ENCODE results near the gene ACBD6. TPM values are rescaled to one million over a fixed set of nuclear protein-coding genes. Genes with fewer than 3 reads are reported as not detected.

Gene ACBD6
- total RNA-seq, 1 donor from 2014 or later, result 57.5 TPM

GRCh38 chr1:180402551-180402950 lies 99.8 kb downstream of the ACBD6 start:
- no peak overlapping the region for H3K27ac Mint-ChIP-seq (ENCODE audit: unreplicated experiment)
- no peaks in the 10 kb centered on the region for H3K27me3 Mint-ChIP-seq (ENCODE audit: unreplicated experiment)

GRCh38 chr1:180402001-180402400 lies 100.4 kb downstream of the ACBD6 start:
- Mint-ChIP-seq H3K4me3 (ENCODE audit: unreplicated experiment) (no peak overlapping the region), H3K4me1 (ENCODE audit: unreplicated experiment) (no peaks in the 10 kb centered on the region), H3K9me3 (ENCODE audit: unreplicated experiment) (no peaks in the 10 kb centered on the region), H3K27ac (ENCODE audit: unreplicated experiment) (no peak overlapping the region), H3K27me3 (ENCODE audit: unreplicated experiment) (no peaks in the 10 kb centered on the region), H3K36me3 (ENCODE audit: unreplicated experiment) (peaks cover 11% of the 10 kb centered on the region)
- no peak for TF ChIP-seq CTCF (IDR thresholded peaks at IDR 0.05)
- no peak for DNase-seq (ENCODE audit: extremely low spot score, unreplicated experiment)

More at GRCh38 chr1:180402551-180402950, 99.8 kb downstream of the ACBD6 start:
- Mint-ChIP-seq H3K4me3 (ENCODE audit: unreplicated experiment) (no peak overlapping the region), H3K9me3 (ENCODE audit: unreplicated experiment) (no peaks in the 10 kb centered on the region), H3K4me1 (ENCODE audit: unreplicated experiment) (no peaks in the 10 kb centered on the region), H3K36me3 (ENCODE audit: unreplicated experiment) (peaks cover 7% of the 10 kb centered on the region)
- TF ChIP-seq CTCF (IDR thresholded peaks at IDR 0.05), result no peak
- DNase-seq (ENCODE audit: extremely low spot score, unreplicated experiment), result no peak

GRCh38 chr1:180397175-180397574 lies 105.2 kb downstream of the ACBD6 start:
- no peaks in the 10 kb centered on the region for H3K27me3 Mint-ChIP-seq (ENCODE audit: unreplicated experiment)
- no peak for DNase-seq (ENCODE audit: extremely low spot score, unreplicated experiment)

GRCh38 chr1:180392427-180393145 lies 109.8 kb downstream of the ACBD6 start:
- H3K27ac Mint-ChIP-seq (ENCODE audit: unreplicated experiment), result no peak overlapping the region
- H3K4me1 Mint-ChIP-seq (ENCODE audit: unreplicated experiment), result no peaks in the 10 kb centered on the region
- no peak overlapping the region for H3K4me3 Mint-ChIP-seq (ENCODE audit: unreplicated experiment)
- H3K27me3 Mint-ChIP-seq (ENCODE audit: unreplicated experiment), result no peaks in the 10 kb centered on the region
- no peak for DNase-seq (ENCODE audit: extremely low spot score, unreplicated experiment)
- H3K36me3 Mint-ChIP-seq (ENCODE audit: unreplicated experiment), result peaks cover 46% of the 10 kb centered on the region
- H3K9me3 Mint-ChIP-seq (ENCODE audit: unreplicated experiment), result peaks cover 12% of the 10 kb centered on the region
- TF ChIP-seq CTCF (IDR thresholded peaks at IDR 0.05), result no peak

More at GRCh38 chr1:180397175-180397574, 105.2 kb downstream of the ACBD6 start:
- Mint-ChIP-seq H3K9me3 (ENCODE audit: unreplicated experiment) (peaks cover 12% of the 10 kb centered on the region), H3K27ac (ENCODE audit: unreplicated experiment) (no peak overlapping the region), H3K4me3 (ENCODE audit: unreplicated experiment) (no peak overlapping the region), H3K4me1 (ENCODE audit: unreplicated experiment) (no peaks in the 10 kb centered on the region), H3K36me3 (ENCODE audit: unreplicated experiment) (peaks cover 34% of the 10 kb centered on the region)
- TF ChIP-seq CTCF (IDR thresholded peaks at IDR 0.05), result no peak

- Mint-ChIP-seq H3K27me3 (ENCODE audit: unreplicated experiment) (no peaks in the 10 kb centered on the region), H3K4me3 (ENCODE audit: unreplicated experiment) (no peak overlapping the region), H3K36me3 (ENCODE audit: unreplicated experiment) (peaks cover 45% of the 10 kb centered on the region), H3K9me3 (ENCODE audit: unreplicated experiment) (peaks cover 12% of the 10 kb centered on the region), H3K27ac (ENCODE audit: unreplicated experiment) (no peak overlapping the region), H3K4me1 (ENCODE audit: unreplicated experiment) (no peaks in the 10 kb centered on the region)
- no peak for TF ChIP-seq CTCF (IDR thresholded peaks at IDR 0.05)
- DNase-seq (ENCODE audit: extremely low spot score, unreplicated experiment), result no peak
Observed at GRCh38 chr1:180392020-180392419, 110.4 kb downstream of the ACBD6 start.

Measured in osteocyte (in vitro differentiated cells).